GM19395 (cell line): ENCODE results near the gene GUCA1A.

Experiments
- ATAC-seq: cut with Tn5 transposase; IDR thresholded peaks from one replicate; pipeline ENCODE4 v1.9.1; 2021; ENCODE audit warnings: mild to moderate bottlenecking, moderate library complexity; ENCODE audit not compliant: unreplicated experiment

GUCA1A gene

DNA sequence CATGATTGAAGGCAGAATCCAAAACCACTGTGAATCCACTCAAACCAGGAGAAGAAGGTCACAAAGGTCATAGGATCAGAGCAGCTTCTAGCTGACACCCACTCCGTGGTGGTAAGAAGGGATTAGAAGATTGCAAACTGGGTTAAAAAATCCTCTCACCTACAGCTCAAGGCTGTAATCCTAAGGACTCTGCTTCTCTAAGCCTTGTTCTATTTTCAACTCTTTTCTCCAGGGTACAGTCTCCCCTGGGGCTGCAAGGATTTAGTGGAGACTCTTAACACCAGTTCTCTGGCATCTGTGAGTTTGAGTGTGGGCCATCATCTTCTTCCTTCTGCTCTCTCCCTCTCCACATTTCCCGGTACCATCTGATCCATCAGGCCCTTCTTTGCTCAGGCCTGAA lies at the start of gene GUCA1A:
GUCA1A (plus strand) TSS at position 264 of the 400 bp plus-strand sequence. CDS start 250 bp downstream, outside the sequence.
- ATAC-seq = no peak

DNA sequence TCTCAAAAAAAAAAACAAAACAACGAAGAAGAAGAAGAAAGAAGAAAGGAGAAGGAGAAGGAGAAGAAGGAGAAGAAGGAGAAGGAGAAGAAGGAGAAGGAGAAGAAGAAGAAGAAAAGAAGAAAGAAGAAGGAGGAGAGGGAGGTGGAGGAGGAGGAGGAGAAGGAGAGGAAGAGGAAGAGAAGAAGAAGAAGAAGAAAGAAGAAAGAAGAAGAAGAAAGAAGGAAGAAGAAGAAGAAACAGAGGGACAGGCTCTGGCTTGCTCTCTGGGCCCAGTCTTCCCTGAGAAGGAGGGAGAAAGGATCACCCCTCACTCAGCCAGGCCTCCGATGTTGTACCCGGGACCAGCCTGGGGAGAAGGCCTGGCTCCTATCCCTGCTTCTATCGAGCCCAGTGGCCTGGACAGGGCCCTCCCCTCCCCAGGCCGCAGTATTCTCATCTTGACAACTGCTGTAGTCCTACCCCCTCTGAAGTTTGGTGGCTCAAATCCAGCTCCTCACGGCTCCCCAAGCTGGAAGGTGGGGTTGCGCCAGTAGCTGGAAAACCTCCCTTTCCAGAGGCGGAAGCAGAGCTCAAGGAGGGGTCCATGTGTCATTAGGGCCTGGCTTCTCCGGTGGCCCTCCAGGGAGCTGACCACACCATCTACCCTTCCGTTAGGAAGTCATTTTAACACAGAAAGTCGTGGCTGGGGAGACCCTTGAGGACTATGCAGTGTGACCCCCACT lies 49.6 kb upstream of the GUCA1A start:
- no peak for ATAC-seq

DNA sequence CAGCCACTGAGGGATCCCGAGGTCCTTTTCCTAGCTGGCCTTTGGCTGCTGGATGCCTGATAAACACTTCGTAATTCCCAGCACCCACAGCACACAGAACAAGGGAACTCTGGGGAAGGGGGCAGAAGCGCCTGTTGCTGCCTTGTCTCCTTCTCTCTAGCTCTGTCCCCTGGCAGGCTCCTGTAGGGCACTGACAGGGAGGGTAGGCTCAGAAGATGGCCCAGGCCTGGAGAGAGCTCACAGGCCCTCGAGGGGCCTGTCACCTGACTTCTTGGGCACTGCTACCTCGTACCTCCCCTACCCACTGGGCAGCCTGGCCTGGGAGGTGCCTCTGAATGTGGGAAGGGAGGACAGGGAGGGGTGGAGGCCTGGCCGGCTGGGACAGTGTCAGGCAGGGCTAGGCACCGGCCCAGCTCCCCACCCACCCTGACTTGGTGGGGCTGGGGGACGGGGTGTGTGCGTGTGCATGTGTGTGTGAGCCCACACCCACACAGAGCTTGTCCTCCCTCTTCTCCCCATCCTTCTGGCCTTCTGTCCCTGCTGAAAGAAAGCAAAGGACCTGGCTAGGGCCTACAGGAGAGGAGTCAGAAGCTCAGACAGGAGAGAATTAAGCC lies 48.8 kb upstream of the GUCA1A start:
- no peak for ATAC-seq

DNA sequence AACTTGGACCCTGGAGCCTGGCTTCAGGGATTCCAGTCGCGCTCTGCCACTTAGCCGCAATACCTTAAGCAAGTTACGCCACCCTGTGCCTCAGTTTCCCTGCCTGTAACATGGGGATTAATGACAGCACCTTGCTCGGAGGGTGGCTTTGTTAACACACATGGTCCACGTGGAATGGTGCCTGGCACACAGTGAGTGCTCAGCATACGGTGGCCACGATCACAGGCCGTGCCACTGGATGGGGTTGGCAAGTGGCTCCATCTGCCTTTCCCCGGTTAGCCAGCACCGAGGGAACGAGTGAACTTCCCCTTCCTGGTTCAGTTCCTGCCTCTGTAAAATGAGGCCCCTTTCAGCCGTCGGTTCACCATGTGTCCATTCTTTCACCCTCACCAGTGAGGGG lies 47.9 kb upstream of the GUCA1A start:
- no peak for ATAC-seq

DNA sequence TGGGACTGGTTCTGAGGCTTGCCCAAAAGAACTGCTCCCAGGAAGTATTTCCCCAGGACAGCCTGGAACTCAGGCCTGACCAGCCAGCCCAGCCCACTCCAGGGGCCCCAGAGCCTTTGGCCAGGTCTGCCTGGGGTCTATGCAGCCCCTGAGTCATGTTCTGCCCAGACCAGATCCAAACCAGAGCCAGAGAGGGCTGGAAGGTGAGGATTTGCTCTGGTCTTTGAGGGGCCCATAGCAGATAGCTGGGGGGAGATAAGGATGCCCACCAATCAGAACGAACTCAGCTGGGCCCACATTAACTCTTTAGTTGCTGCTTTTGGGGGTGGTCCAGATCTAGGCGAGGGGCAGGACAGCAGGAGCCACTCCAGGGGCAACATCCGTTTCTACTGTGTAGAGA lies 47.5 kb upstream of the GUCA1A start:
- ATAC-seq = no peak

DNA sequence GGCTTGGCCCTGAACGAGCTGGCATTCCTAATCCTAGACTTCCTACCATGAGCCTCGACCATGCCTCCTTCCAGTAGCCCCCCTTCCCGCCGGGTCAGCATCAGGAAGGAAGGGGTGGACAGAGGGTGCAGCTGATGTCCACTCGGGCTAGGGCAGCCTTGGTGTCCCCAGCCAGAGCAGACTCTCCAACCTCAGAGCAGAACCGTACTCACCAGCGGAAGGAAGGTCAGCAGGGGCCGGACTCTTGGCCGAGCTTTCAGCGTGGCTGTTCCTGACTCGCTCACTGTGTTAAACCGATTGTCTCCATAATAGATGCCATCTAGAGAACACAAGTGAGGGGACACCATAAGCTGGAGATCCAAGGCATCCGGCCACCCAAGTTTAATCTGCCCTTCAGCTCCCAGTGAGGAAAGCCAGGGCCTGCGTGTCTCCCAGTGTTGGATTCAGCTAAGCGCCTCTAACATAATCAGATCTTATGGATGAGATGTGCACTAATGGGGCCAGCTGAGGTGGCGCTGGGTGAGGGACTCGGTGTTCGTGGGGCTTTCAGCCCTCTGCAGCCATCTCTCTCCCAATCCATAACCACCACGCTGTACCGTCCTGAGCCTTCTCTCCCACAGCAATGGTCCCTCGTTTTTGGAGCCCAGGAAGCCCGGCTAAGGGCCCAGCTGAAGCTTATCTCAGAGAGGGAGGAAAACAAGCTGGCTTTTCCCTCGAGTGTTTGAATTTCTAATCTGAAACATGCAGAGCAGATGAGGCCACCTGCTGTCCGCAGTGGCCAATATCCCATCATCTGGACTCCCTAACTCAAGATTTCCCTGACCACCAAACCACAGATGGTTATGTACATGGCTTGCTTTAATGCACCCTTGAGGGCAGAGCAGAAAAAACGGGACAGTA lies 44.5 kb upstream of the GUCA1A start:
- no peak for ATAC-seq

DNA sequence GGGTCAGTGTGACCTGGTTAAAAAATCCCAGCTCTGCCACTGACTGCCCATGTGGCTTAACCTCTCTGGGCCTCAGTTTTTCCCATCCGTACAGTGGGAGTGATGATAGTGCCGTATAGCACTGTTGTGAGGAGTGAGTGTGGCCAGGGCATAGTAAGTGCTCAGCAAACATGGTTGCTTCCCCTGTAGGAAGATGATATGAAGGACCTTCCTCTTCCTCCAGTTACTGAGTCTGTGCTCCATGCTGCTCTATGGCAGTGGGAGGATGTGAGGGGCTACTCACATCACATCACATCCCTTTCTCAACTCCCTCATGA lies 43.8 kb upstream of the GUCA1A start:
- no peak for ATAC-seq

DNA sequence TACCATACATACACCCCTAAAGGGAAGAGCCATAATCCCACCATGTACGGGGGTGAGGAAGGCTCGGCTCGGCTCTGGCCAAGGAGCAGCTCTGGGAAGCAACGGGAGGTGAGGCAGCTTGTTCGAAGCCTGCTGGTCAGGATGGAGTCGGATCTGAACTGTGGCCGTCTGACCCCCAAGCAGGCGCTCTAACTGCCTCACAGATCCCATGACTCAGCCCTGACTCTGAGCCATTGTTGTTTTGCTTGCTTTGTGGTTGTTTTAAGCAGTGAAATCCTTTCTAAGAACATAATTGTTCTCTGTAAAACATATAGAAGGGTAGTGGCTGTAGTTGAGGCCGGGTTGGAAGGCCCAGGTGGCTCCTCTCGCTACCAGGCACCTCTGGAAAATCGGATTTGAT lies 41.6 kb upstream of the GUCA1A start:
- no peak for ATAC-seq

DNA sequence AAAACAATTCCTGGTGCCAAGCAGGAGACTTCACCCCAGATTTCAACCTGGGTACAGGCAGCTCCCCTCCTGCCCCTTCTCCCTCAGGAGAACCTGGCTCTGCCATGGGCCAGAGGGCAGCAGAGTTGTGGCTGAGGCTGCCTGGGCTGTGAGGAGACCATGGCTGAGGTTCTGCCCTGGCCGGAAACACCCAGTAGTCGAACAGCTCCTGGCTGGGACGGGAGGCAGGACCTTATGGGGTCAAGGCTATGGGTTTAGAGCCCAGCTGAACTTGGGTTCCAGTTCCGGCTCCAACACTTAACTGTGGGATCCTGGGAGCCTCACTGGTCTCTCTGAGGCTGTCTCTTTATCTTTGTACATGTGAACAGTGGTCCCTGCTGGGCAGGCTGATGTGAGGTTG lies 39.2 kb upstream of the GUCA1A start:
- no peak for ATAC-seq

DNA sequence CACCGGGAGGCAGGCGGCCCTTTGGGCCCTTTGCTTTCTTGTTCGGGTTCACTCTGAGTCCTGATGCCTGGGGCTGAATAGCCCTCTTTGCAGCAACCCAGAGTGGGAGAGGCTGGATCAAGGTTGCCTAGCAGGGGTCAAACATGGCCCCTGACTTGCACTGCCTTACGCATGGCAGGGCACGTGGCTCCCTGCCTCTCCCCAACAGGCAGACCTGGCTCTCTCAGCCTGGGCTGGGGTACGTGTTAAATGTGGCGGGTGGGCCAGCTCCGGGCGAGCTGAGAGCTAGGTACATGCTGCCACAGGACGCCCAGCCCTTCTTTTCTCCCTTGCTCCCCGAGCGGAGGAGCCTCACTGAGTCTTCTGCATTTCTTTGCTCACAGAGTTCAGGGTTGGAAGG lies 38.0 kb upstream of the GUCA1A start:
- no peak for ATAC-seq

DNA sequence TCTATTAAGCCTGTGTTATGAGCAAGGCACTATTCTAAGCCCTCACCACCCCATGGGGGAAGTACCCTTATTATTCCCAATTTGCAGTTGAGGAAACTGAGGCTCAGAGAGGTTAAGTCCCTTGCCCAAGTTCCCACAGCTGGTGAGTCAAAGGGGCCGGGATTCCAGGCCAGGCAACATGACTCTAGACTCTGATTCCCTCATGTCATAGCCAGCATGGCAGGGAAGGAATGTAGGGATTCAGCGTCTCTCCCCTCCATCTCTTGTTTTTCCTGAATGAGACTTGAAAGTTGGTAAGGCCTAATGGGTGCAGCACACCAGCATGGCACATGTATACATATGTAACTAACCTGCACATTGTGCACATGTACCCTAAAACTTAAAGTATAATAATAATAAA lies 37.4 kb upstream of the GUCA1A start:
- no peak for ATAC-seq

DNA sequence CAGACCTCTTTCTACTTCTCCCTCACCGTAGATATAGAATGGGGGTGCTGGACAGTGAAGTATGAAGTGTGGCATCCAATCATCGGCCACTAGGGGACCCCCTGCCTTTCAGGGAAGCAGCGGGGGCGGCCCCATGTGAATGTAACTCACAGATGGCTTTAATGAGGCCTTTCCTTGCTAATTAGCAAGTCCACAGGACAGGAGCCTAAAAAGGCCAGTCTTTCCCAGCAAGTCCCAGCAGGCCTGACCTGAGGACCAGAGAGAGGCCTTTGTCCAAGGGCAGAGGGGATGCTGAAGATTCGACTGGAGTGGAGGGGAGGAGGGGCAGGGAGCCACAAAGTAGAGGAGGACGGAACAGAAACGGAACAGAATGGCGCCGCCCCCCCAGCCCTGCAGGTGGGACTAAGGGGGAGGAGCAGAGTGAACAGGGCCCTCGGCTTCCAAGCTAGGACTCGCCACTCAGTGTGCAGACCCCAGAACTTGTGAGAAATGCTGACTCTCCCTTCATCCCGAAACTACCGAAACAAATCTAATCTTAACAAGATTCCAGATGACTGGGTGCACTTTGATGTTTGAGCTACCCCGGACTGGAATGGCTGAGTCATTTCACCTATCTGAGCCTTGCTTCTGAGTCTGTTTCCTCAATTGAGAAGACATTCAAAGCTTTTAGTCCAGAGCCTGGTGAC lies 36.5 kb upstream of the GUCA1A start:
- peak; percentile 65 for ATAC-seq

DNA sequence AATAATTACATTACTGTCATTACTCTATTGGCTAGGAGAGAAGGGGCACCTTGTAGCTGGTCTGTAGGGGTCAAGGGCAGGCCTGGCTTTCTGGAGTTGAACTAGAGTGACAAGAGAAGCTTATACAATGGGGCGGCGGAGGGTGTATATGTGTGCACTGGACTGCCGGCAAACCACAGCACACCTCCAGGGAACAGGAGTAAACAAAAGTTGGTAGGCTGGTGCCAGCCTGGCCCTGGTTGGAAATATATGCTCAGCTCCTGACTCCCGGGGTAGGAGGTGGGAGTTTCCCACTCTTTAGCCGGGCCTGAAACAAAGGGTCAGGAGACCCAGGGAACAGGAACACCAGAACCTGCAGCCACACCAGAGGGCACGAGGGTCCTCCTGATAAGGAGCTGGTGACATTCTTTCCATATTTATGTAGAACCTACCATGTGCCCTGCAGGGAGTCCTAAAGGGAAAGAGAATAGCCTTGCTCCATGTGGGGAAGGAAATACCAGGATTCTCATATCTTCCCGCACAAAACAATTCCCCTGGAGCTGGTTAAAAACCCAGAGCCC lies 35.9 kb upstream of the GUCA1A start:
- ATAC-seq = no peak

DNA sequence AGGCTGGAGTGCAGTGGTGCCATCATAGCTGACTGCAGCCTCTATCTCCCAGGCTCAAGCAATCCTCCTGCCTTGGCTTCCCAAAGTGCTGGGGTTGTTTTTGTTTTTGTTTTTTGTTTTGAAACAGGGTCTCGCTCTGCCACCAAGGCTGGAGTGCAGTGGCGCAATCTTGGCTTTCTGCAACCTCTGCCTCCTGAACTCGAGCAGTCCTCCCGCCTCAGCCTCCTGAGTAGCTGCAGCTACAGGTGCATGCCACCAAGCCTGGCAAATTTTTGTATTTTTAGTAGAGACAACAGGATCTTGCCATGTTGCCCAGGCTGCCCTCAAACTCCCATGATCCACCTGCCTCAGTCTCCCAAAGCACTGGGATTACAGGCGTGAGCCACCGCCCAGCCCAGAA lies 35.0 kb upstream of the GUCA1A start:
- ATAC-seq = no peak

DNA sequence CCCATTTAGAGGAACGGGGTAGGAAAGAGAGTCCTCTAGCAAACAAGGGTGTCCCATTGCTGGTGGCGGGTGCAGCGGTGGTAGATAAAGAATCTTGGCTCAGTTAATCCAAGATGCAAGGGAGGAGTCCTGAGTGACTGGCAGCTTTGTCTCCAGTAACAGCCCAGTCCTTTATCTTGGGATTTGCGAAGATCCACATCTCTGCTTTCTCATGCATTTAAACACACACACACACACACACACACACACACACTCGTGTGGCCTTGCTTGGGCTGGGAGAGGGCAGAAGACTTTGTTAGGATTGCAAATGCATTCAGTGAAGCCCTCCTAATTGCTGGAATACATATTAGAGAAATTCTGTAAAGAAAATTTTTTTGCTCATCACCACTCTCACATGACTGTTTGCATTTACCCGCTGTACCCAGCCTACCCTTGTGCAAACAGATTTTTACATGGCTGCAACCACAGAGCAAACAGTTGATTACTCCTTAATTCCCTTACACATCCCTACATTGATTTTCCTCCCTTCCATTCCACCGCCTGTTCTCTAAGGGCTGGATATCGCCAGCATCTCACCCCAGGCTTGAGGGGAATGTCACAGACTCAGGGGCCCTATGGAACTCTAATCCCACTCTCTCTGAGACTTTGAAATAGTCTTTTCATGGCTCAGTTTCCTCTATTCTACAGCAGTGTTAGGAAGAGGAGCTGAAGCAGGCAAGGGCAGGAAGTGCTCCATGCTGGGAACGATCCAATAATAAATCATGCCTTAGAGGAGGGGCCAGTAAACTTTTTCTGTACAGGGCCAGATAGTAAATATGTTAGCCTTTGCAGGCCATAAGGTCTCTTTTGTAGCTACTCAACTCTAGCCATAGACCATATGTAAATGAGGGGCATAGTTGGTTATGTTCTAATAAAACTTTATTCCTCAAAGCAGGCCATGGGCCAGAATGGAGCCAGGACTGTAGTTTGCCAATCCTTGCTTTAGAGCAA lies 34.2 kb upstream of the GUCA1A start:
- ATAC-seq = no peak

DNA sequence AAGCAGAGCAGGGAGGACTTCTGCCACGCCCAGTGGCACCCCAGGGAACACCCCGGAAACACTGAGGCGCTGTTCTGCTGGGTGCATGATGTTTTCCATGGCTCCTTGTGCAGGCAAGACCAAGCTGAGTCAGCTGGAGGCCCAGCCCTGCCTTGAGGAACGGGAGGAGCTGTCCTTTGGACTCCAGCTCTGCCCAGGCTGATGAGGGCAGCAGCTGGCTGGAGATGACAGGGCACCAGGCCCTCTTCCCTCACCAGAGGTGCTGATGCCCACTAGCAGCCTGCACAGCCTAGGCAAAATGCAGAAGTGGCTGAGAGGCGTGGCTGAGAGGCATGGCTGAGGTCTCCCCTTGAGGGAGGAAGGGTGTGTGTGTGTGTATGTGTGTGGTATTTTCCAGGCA lies 33.1 kb upstream of the GUCA1A start:
- ATAC-seq = no peak

DNA sequence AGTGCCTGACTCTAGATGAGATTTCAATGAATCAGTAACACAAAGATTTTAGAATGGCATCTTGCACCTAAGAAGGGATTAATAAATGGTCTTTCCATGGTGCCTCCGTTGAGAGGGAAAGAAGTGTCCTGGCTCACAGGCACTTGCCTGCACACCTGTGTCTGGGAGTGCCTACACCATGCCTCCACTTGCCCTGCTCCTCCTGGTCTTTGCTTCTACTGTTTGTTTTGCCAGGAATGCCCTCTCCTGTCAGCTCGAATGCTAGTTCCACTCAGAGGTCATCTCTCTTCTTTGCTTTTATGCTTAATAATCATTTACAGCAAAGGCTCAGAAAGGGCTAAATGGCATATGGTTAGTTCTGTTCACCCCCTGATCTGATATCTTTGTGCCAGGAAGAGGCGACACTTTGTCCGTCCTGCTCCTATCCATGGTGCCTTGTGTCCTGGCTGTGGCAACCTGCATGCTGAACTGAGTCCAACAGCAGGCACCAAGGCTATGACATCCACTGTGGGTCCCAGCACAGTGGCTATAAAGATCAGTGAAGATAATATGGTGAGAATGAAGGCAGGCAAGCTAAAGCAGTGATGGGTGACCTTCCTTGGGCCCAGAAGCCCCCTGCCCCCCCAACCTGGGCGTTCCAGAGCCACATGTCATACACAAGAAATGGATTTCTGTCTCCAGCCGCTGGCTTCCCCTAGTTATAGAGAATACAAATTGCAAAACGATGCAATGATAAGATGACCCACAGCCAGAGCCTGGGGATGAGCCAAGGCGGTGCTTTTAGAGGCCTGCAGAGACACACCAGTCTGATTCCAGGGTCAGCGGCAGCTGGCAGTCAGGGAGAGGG lies 32.2 kb upstream of the GUCA1A start:
- ATAC-seq = no peak

DNA sequence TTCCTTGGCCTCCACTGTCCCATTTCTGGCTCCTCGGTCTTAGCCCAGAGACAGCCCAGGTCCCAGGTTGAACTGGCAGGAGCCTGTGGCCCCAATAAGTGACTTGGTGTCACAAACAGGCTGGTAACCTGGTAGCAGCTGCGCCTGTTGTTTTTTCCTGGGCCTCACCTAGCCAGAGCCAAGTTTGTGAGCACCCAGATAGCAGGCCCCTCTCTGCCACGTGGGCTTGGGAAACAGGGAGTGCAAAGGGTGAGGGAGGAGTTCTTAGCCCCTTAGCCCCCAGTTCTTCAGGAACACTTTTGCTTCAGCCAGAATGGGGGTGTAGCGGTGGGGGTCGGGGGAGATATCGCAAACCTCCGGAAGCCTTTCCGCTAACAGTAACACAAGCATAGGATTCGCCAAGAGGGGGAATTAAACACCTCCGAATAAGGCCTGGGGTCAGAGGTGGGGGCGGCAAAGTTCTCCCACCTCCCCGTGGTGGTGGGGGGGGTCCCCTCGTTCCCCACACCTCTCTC lies 31.5 kb upstream of the GUCA1A start:
- no peak for ATAC-seq
